Activated CD8-positive, alpha-beta T cell treated with anti-CD3 and anti-CD28 coated beads, Interleukin-2, amount 10 ng/mL, durations not matched to agents 7 days and 5 days (primary cell): ENCODE measurements around the gene SMG6. TPM values are rescaled to one million over a fixed set of nuclear protein-coding genes. Genes with fewer than 3 reads are reported as not detected.

Source experiments
- ATAC-seq: fragments of 150-1000 bp; cut with Tn5 transposase; one replicate; pipeline ENCODE4 v1.10.0; 2021; ENCODE audit warnings: moderate library complexity
- CTCF ChIA-PET: fragments of 350-600 bp; sonication (Branson Sonifier 250); formaldehyde crosslinking; loops from one replicate; lab custom pipeline; 2021; ENCODE audit warnings: antibody characterized with exemption; lab: Charles Lee
- POLR2A ChIA-PET: fragments of 350-600 bp; sonication (Branson Sonifier 250); formaldehyde crosslinking; loops from one replicate; lab custom pipeline; 2021; ENCODE audit warnings: antibody characterized with exemption; lab: Charles Lee
- DNase-seq: peaks from one replicate; pipeline ENCODE4 v3.0.0-alpha.2; 2020
- H3K27ac Mint-ChIP-seq: one replicate; pipeline ENCODE4 v1.8.0; 2021; ENCODE audit warnings: mild to moderate bottlenecking, mixed read lengths
- H3K27me3 Mint-ChIP-seq: one replicate; pipeline ENCODE4 v1.8.0; 2021; ENCODE audit warnings: low read depth, mixed read lengths
- H3K36me3 Mint-ChIP-seq: one replicate; pipeline ENCODE4 v1.8.0; 2021; ENCODE audit warnings: low read depth, mixed read lengths
- H3K4me1 Mint-ChIP-seq: one replicate; pipeline ENCODE4 v1.8.0; 2021; ENCODE audit warnings: low read depth, mixed read lengths
- H3K4me3 Mint-ChIP-seq: one replicate; pipeline ENCODE4 v1.8.0; 2021; ENCODE audit warnings: mild to moderate bottlenecking, mixed read lengths
- H3K9me3 Mint-ChIP-seq: one replicate; pipeline ENCODE4 v1.8.0; 2022; ENCODE audit warnings: mixed read lengths; ENCODE audit not compliant: insufficient read depth
- total RNA-seq, 2 experiments: library from RNA; stranded (reverse); gene quantifications; one replicate each; pipeline ENCODE4 v1.2.3, GENCODE V29; 2021

The SMG6 gene
- total RNA-seq, 2 experiments from 2014 or later: 49.8 to 55.9 TPM

DNA sequence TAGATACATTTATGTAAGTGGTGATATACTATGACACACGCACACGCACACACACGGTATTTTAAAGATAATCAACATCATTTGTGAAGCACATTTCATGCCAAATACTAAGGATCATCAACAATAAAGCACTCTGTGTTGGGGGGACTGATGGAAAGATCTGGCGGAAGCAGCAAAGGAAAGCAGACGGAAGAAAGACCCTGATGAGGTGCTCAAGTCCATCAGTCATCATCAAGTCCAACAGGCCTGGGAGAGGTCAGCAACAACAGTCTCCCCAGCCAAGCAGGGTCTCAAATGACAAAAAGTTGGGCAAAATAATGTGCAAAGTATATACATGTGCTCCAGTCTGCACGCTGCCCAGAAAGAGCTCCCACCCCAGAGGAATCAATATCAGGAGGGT, 193.1 kb downstream of the SMG6 start:
- Mint-ChIP-seq H3K4me1 (peaks cover 27% of the 10 kb centered on the region), H3K4me3 (no peak overlapping the region), H3K27ac (no peak overlapping the region), H3K27me3 (no peaks in the 10 kb centered on the region), H3K9me3 (no peaks in the 10 kb centered on the region), H3K36me3 (peaks cover 9% of the 10 kb centered on the region)
- DNase-seq (no peak), ATAC-seq (no peak)
- POLR2A ChIA-PET: no interaction called here
- CTCF ChIA-PET: no interaction called here

- no peaks in the 10 kb centered on the region for H3K27me3 Mint-ChIP-seq
- no peak overlapping the region for H3K4me3 Mint-ChIP-seq
- no peak overlapping the region for H3K27ac Mint-ChIP-seq
- H3K4me1 Mint-ChIP-seq: peaks cover 36% of the 10 kb centered on the region
- peaks cover 14% of the 10 kb centered on the region for H3K36me3 Mint-ChIP-seq
- no peaks in the 10 kb centered on the region for H3K9me3 Mint-ChIP-seq
- no peak for ATAC-seq
- no peak for DNase-seq
- POLR2A ChIA-PET: no interaction called here
- CTCF ChIA-PET: interaction anchor here (1.8 to 3.3 kb wide), 3 partner anchors 18 to 137 kb away, joined by 4 to 13 read pairs (median 4); no protein-coding TSS in a partner anchor
Observed at GRCh38 chr17:2108170-2108569, 195.4 kb downstream of the SMG6 start.

GRCh38 chr17:2107506-2107905, 196.1 kb downstream of the SMG6 start:
- Mint-ChIP-seq H3K4me3 (no peak overlapping the region), H3K27me3 (no peaks in the 10 kb centered on the region), H3K27ac (no peak overlapping the region), H3K9me3 (no peaks in the 10 kb centered on the region), H3K36me3 (peaks cover 21% of the 10 kb centered on the region), H3K4me1 (peaks cover 40% of the 10 kb centered on the region)
- ATAC-seq: no peak
- CTCF ChIA-PET: interaction anchor here (1.8 to 3.3 kb wide), 3 partner anchors 18 to 138 kb away, joined by 4 to 13 read pairs (median 4); no protein-coding TSS in a partner anchor
- no peak for DNase-seq
- POLR2A ChIA-PET: interaction anchor here (1.0 kb wide), 1 partner anchor 17 kb away, joined by 3 read pairs; no protein-coding TSS in a partner anchor

DNA sequence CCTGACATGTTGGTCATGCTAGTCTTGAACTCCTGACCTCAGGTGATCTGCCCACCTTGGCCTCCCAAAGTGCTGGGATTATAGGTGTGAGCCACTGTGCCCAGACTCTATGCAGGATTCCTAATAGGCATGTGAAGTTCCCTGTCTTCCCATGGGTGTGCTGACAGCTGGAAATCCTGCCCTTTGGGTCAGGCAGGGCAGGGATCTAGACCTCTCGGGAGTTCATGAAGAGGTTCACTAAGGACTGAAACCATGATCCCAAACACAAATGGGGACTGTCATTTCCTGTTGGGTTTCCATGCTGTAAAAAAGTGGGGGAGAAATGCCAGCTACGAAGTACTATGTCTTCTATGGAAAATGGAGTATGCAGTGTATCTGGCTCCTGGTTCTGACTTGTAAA, 196.5 kb downstream of the SMG6 start:
- no peak overlapping the region for H3K27ac Mint-ChIP-seq
- no peak overlapping the region for H3K4me3 Mint-ChIP-seq
- H3K27me3 Mint-ChIP-seq: no peaks in the 10 kb centered on the region
- DNase-seq (no peak), ATAC-seq (no peak)
- H3K9me3 Mint-ChIP-seq: no peaks in the 10 kb centered on the region
- H3K36me3 Mint-ChIP-seq: peaks cover 21% of the 10 kb centered on the region
- POLR2A ChIA-PET: interaction anchor here (1.0 kb wide), 1 partner anchor 16 kb away, joined by 3 read pairs; no protein-coding TSS in a partner anchor
- CTCF ChIA-PET: interaction anchor here (1.8 to 3.3 kb wide), 2 partner anchors 17 to 86 kb away, joined by 4 to 13 read pairs; no protein-coding TSS in a partner anchor
- peaks cover 41% of the 10 kb centered on the region for H3K4me1 Mint-ChIP-seq

DNA sequence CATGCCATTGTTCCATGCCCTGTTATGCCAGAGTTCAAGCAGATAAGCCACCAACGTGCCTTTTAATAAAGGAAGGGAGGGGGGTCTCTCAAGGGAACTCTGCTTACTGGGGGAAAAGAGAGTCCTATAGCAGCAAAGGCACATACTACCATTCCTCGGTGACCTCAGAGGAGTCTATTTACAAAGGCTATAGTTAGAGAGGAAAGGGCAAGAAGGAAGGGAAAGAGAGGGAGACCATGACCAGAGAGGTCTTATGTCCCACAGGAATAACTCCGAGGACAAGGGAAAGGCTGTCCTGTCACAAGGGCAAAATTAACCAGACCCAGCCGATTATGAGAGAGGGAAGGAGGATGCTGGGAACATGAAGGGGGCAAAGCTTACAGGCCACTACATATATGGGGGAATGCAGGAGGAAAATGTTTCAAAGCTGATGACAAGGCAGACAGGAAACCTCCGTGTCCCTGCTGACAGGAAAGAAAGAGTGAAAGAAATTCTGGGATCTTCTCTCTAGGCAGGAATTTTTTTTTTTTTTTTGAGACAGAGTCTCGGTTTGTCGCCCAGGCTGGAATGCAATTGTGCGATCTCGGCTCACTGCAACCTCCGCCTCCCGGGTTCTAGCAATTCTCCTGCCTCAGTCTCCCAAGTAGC, 197.2 kb downstream of the SMG6 start:
- CTCF ChIA-PET: interaction anchor here (1.5 to 3.3 kb wide), 3 partner anchors 17 to 138 kb away, joined by 4 to 13 read pairs (median 6); no protein-coding TSS in a partner anchor
- Mint-ChIP-seq H3K4me3 (no peak overlapping the region), H3K9me3 (no peaks in the 10 kb centered on the region), H3K27me3 (no peaks in the 10 kb centered on the region), H3K4me1 (peaks cover 42% of the 10 kb centered on the region), H3K27ac (no peak overlapping the region), H3K36me3 (peaks cover 19% of the 10 kb centered on the region)
- no peak for DNase-seq
- POLR2A ChIA-PET: no interaction called here
- ATAC-seq: no peak

DNA sequence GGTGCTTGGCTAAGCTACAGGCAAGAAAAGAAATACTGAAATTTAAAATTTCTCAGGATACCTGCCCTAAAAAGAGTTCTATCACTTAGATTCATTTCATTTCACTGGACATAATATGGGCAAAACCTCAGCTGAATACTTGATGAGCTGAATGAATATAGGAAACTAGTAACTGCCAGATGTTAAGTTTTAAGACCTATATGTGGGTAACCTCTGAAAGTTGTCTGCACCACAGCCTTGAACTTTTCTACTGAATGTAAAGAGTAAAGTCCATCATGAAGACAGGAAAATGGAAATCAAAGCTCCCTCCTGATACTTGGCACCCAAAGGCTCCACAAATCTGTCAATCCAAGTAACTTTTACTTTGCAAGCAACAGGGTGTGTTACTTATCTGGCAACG, 197.9 kb downstream of the SMG6 start:
- no peak for DNase-seq
- H3K36me3 Mint-ChIP-seq: peaks cover 19% of the 10 kb centered on the region
- no peak overlapping the region for H3K4me3 Mint-ChIP-seq
- CTCF ChIA-PET: interaction anchor here (1.0 to 3.3 kb wide), 3 partner anchors 16 to 139 kb away, joined by 3 to 13 read pairs (median 6); no protein-coding TSS in a partner anchor
- ATAC-seq: no peak
- H3K4me1 Mint-ChIP-seq: peaks cover 50% of the 10 kb centered on the region
- no peaks in the 10 kb centered on the region for H3K9me3 Mint-ChIP-seq
- POLR2A ChIA-PET: interaction anchor here (1.0 kb wide), 1 partner anchor 19 kb away, joined by 3 read pairs; no protein-coding TSS in a partner anchor
- no peaks in the 10 kb centered on the region for H3K27me3 Mint-ChIP-seq
- no peak overlapping the region for H3K27ac Mint-ChIP-seq

GRCh38 chr17:2102931-2103809, 200.4 kb downstream of the SMG6 start:
- Mint-ChIP-seq H3K4me3 (no peak overlapping the region), H3K36me3 (peaks cover 24% of the 10 kb centered on the region), H3K9me3 (no peaks in the 10 kb centered on the region), H3K4me1 (peaks cover 57% of the 10 kb centered on the region), H3K27ac (peak overlapping the region; percentile 2), H3K27me3 (no peaks in the 10 kb centered on the region)
- DNase-seq (no peak), ATAC-seq (no peak)
- ChIA-PET POLR2A (interaction anchor here (0.7 to 1.7 kb wide), 2 partner anchors 9 to 341 kb away, joined by 3 to 5 read pairs; no protein-coding TSS in a partner anchor), CTCF (interaction anchor here (1.1 to 1.7 kb wide), 3 partner anchors 13 to 35 kb away, joined by 3 to 4 read pairs (median 4); no protein-coding TSS in a partner anchor)

GRCh38 chr17:2101448-2102257, 201.9 kb downstream of the SMG6 start:
- ChIA-PET POLR2A (interaction anchor here (1.1 kb wide), 1 partner anchor 12 kb away, joined by 3 read pairs; no protein-coding TSS in a partner anchor), CTCF (interaction anchor here (0.8 to 2.2 kb wide), 5 partner anchors 14 to 251 kb away, joined by 3 to 11 read pairs (median 3); no protein-coding TSS in a partner anchor)
- Mint-ChIP-seq H3K9me3 (no peaks in the 10 kb centered on the region), H3K4me1 (peaks cover 61% of the 10 kb centered on the region), H3K27ac (peak overlapping the region; percentile 86), H3K27me3 (no peaks in the 10 kb centered on the region), H3K4me3 (peak overlapping the region; percentile 34), H3K36me3 (peaks cover 30% of the 10 kb centered on the region)
- ATAC-seq: peak; percentile 87
- DNase-seq: peak; percentile 68

DNA sequence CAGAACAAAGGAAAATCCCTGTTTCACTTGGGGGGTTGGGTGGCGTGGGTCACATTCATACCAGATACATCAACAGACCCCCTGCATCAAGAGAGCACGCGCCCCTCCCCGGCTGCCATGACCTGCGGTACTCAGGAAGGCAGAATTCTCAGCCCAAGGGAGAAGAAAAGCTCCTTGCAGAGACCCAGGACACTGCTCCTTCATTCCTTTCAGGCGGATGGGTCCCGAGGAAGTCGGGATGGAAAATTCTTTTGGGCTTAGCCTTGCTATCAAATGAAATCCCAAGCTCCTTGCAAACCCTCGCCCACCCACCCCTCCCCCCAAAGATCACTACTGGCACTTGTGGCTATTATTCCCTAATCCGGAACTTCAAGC, 208.1 kb downstream of the SMG6 start:
- CTCF ChIA-PET: interaction anchor here (1.6 to 10.9 kb wide), 2 partner anchors 39 to 150 kb away, joined by 14 to 89 read pairs; partner anchors contain the start of gene HIC1

DNA sequence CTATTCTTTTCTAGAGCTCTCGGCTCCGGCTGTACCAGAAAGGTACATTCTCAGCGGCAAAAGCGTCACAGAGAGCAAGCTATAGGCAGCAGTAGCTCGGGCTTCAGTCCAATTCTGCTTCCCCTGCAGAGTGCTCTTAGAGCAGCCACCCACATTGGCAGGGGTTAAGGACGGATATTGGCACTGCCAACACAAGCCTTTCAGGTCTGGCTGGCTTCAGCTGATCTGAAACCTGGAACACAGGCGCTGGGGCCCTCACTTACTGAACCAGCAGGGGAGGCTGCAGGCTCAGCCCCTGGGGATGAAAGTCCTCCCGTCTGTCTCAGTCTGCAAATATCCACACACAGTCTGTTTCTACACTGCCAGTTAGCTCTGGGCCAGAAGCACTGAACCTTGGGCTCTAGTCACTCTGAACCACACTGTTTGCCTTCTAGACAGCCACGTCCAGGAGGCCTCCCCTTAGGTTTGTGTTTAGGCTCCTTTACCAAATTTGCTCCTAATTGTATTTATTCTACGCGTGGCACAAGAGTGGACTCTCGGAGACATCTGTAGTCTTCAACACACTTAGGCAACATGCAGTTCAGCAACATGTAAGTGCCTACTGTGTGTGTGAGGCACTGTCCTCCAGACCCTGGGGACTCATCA, 208.6 kb downstream of the SMG6 start:
- ChIA-PET POLR2A (interaction anchor here (1.0 to 1.1 kb wide), 3 partner anchors 9 to 33 kb away, joined by 3 to 5 read pairs (median 4); no protein-coding TSS in a partner anchor), CTCF (interaction anchor here (0.8 to 10.9 kb wide), 3 partner anchors 10 to 150 kb away, joined by 5 to 89 read pairs (median 14); partner anchors contain the start of gene HIC1)
- ATAC-seq (no peak), DNase-seq (no peak)
- no peaks in the 10 kb centered on the region for H3K27me3 Mint-ChIP-seq
- H3K36me3 Mint-ChIP-seq: peaks cover 19% of the 10 kb centered on the region
- H3K27ac Mint-ChIP-seq: no peak overlapping the region
- no peak overlapping the region for H3K4me3 Mint-ChIP-seq
- H3K4me1 Mint-ChIP-seq: peaks cover 45% of the 10 kb centered on the region
- H3K9me3 Mint-ChIP-seq: no peaks in the 10 kb centered on the region

More for the DNA sequence above, 208.1 kb downstream of the SMG6 start:
- ATAC-seq (no peak), DNase-seq (no peak)
- no peak overlapping the region for H3K4me3 Mint-ChIP-seq
- H3K9me3 Mint-ChIP-seq: no peaks in the 10 kb centered on the region
- H3K36me3 Mint-ChIP-seq: peaks cover 21% of the 10 kb centered on the region
- no peaks in the 10 kb centered on the region for H3K27me3 Mint-ChIP-seq
- H3K27ac Mint-ChIP-seq: no peak overlapping the region
- POLR2A ChIA-PET: interaction anchor here (1.0 kb wide), 1 partner anchor 23 kb away, joined by 3 read pairs; no protein-coding TSS in a partner anchor
- H3K4me1 Mint-ChIP-seq: peaks cover 44% of the 10 kb centered on the region
